ENCODE measurements around the gene SPECC1.

Gene SPECC1

GRCh38 chr17:20114466-20114865 is 105.3 kb downstream of the SPECC1 start:
- no peak for TF ChIP-seq CTCF (IDR thresholded peaks at IDR 0.05)
- DNase-seq (ENCODE audit: low spot score), result no peak
- Histone ChIP-seq H3K27ac (no peak overlapping the region), H3K4me3 (no peak overlapping the region)

- DNase-seq (ENCODE audit: low spot score), result no peak
Observed at GRCh38 chr17:20116683-20117309, 107.6 kb downstream of the SPECC1 start.

GRCh38 chr17:20118280-20118679 is 109.1 kb downstream of the SPECC1 start:
- H3K4me3 ChIP-seq, result no peak overlapping the region
- H3K27ac ChIP-seq, result no peak overlapping the region
- TF ChIP-seq CTCF (IDR thresholded peaks at IDR 0.05), result no peak
- no peak for DNase-seq (ENCODE audit: low spot score)

More at GRCh38 chr17:20116683-20117309, 107.6 kb downstream of the SPECC1 start:
- no peak overlapping the region for H3K4me3 ChIP-seq
- H3K27ac ChIP-seq, result no peak overlapping the region
- TF ChIP-seq CTCF (IDR thresholded peaks at IDR 0.05), result peak; percentile 50

- no peak for DNase-seq (ENCODE audit: low spot score)
- Histone ChIP-seq H3K27ac (no peak overlapping the region), H3K4me3 (no peak overlapping the region)
- no peak for TF ChIP-seq CTCF (IDR thresholded peaks at IDR 0.05)
Observed at GRCh38 chr17:20120836-20121235, 111.7 kb downstream of the SPECC1 start.

- no peak for DNase-seq (ENCODE audit: low spot score)
- Histone ChIP-seq H3K4me3 (peak overlapping the region; percentile 48), H3K27ac (peak overlapping the region in 1 of 2 donors; percentile 10)
- TF ChIP-seq CTCF (IDR thresholded peaks at IDR 0.05), result peak; percentile 85
Observed at GRCh38 chr17:20121359-20122253, 112.4 kb downstream of the SPECC1 start.

- TF ChIP-seq CTCF (IDR thresholded peaks at IDR 0.05), result no peak
- DNase-seq (ENCODE audit: low spot score), result no peak
- H3K27ac ChIP-seq, result peak overlapping the region in 1 of 2 donors; percentile 10
- peak overlapping the region; percentile 48 for H3K4me3 ChIP-seq
Observed at GRCh38 chr17:20122254-20122879, 113.2 kb downstream of the SPECC1 start.
